GM12875 (cell line): ENCODE results near the gene KCNJ6.

Experiments
- H3K4me3 ChIP-seq: one replicate; pipeline ENCODE4 v1.5.1; 2011; ENCODE audit warnings: low read depth, low read length, control low read depth
- CTCF ChIP-seq: IDR thresholded peaks from 2 replicates; pipeline ENCODE4 v1.5.1; 2011; ENCODE audit warnings: low read depth, mild to moderate bottlenecking, control low read depth, inconsistent platforms, low read length, moderate library complexity, borderline replicate concordance; ENCODE audit not compliant: insufficient read depth

KCNJ6 gene

DNA sequence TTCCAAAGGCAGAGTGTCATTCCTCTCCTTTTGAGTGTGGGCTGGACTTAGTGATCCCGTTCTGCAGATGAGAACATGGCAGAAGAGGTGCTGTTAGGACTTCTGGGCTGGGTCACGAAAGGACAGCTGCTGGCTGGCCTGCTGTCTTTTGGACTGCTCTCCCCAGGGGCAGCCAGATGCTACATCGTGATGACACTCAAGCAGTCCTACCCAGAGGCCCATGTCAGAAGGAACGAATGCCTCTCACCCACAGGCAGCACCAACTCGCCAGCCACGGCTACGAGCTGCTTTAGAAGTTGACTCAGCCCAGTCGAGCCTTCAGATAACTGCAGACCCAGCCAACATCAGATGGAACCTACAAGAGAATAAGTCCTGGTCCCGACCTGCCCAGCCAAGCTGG, 156.5 kb downstream of the KCNJ6 start:
- no peak overlapping the region for H3K4me3 ChIP-seq
- no peak for TF ChIP-seq CTCF

DNA sequence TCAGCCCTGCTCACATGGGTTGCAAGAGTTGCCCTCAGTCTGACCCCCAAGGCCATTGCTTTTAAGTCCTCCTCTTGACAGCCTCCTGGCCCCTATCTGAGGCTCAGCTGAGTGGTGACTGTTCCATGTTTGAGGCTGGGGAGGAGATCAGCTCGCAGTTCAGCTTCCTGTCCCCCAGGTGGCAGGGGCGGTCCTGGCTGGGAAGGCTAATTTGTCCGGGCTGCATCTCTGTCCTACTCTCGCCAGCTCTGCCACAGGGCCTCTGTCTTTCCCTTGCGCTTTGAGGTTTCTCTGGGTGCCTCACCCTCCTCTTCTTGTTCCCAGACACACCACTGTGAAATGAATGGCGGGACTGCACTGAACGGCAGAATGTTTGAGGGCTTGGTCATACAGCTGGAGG, 157.3 kb downstream of the KCNJ6 start:
- no peak overlapping the region for H3K4me3 ChIP-seq
- TF ChIP-seq CTCF = peak; percentile 51; the same call in 1 of the 2 replicates

- no peak for TF ChIP-seq CTCF
- no peak overlapping the region for H3K4me3 ChIP-seq
These were observed 158.5 kb downstream of the KCNJ6 start for GRCh38 chr21:37757606-37758376.

DNA sequence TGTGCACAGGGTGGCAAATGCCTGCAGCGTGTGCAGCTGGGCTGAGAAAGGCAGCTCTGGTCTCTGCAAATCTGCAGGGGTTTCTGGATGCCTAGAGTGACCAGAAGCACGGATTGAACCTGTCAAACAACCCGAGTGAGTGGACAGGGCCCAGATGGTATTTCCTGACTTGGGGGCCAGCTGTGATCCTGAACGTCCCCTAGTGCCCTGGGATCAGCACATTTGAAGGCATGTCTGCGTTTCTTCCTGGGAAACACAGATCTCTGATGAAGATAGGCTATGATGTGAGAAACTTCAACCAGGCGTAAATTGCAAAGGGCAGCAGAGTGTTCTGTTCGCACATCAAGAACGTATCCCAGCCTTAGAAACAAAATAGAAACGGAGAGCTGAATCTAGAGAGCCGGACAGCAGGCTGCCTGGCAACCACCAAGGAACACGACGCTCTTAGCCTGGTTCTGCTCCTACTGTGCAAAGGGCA, 163.1 kb downstream of the KCNJ6 start:
- no peak for TF ChIP-seq CTCF

GRCh38 chr21:37751268-37751975, 164.8 kb downstream of the KCNJ6 start:
- no peak overlapping the region for H3K4me3 ChIP-seq
- no peak for TF ChIP-seq CTCF

More for the DNA sequence above, 163.1 kb downstream of the KCNJ6 start:
- no peak overlapping the region for H3K4me3 ChIP-seq

DNA sequence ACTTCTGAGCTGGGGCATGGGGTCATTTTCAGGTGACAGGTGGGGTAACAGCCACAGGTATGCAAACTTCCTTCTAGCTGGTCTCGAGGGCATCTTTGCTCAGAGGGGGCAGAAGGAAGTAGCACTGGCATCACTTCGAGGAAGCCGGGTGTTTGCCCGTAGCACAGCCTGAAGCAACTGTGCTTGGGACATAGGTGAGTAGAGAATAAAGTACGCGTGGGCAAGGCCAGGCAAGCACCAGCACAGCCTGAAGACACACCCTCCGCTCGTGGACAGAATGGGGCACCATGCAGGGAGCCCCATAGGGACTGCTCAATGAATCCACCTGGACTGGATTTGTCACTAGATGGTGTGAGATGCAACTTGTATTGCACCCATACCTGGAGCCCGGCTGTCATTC, 167.1 kb downstream of the KCNJ6 start:
- TF ChIP-seq CTCF = no peak
- H3K4me3 ChIP-seq = no peak overlapping the region
